ENCODE results near the gene CLDN24.

- TF ChIP-seq CTCF (IDR thresholded peaks at IDR 0.05; ENCODE audit: insufficient read depth, low read length, poor library complexity, severe bottlenecking) (no peak), EZH2phosphoT487 (conservative IDR thresholded peaks at IDR 0.05; ENCODE audit: low read length) (no peak)
Observed at GRCh38 chr4:183322326-183322725, at the start of gene CLDN24.

All from SU-DHL-6 (cell line).